ENCODE data around the gene RPS3A.
"Not testable (repeated sequence)": the region's sequence is repeated elsewhere in the genome, so short reads cannot be mapped to it uniquely, and the experiment has no call there.

RPS3A gene

DNA sequence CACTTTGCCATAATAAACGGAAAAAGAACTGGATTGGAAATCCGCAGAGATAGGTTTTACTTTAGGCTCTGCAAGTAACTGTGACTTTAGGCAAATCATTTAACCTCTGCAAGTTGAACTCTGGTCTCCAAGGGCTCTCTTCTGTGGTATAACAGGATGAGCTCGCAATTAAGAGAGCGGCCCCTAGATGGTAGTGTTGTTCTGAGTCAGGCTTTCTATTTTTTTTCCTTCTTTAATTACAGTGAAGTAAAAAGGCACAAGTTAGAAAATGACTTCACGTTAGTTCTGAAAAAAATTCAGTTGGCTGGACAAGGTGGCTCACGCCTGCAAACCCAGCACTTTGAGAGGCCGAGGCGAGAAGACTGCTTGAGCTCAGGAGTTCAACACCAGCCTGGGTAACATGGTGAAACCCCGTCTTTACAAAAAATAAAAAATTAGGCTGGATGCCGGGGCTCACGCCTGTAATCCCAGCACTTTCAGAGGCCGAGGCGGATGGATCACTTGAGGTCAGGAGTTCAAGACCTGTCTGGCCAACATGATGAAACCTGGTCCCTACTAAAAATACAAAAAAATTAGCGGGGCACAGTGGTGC is 18.0 kb downstream of the RPS3A start:
- DNase-seq, result peak; percentile 55

DNA sequence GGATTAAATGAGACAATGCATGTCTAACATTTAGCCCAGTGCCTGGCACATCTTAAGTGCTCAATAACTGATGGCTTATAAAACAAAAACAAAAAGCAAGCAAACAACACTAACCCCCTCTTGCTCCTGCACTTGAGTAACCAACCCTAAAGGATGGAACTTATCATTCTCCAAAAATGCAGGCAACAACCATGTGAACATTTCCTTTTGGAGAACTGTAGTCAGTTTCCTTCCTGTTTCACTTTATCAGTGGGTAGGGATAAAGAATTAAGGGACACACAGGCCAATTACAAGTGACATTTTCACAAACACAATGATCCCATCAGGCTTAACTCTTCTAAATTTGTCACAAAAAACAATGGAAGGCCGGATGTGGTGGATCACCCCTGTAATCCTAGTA is 30.4 kb downstream of the RPS3A start:
- no peak for DNase-seq

DNA sequence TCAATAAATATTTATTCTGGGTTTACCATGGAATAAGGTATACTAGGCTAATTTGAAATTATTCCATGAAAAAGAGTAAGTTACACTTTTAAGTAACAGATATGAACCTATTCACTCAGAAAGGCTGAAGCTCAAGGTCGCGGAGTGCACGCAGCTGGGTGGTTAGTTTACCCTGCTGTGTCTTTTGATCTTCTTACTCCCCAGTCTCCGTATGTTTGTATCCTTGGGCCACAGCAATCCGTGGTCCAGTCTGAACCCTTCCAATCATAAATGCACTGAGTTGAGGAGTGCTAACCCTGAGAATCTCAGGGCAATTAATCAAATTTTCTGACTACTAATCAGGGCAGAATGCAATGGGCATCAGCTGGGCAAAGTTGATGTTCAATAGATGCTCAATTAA is 33.9 kb downstream of the RPS3A start:
- DNase-seq, result no peak

DNA sequence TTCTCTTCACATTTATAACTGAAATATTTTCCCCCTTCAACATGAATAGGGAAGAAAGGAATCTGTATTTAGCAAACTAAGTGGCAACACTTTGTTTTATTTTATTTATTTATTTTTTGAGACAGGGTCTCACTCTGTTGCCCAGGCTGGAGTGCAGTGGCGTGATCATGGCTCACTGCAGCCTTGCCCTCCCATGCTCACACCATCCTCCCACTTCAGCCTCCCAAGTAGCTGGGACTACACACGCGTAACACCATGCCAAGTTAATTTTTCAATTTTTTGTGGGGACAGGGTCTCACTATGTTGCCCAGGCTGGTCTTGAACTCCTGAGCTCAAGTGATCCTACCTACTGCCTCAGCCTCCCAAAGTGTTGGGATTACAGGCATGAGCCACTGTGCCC is 36.6 kb downstream of the RPS3A start:
- DNase-seq, result not testable (repeated sequence)

DNA sequence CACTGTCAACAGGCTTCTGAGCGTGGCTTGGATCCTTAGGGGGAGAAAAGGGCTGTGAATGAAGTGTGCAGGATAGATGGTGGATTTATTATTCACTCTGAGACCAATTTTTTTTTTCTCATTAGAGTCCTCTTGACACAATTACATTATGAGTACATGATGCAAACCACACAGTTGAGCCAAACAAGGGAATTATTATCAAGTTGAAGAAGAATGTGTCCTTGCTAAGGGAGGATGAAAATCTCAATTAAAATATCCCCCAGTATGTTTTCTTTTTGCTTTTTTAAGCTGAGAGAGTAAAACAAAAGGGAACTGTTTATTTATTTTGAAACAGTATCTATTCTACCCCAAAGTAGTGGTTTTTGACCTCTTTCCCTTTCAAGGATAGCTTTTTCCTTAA is 40.4 kb downstream of the RPS3A start:
- no peak for DNase-seq

GRCh38 chr4:151142758-151143157 is 43.3 kb downstream of the RPS3A start:
- DNase-seq, result no peak

- DNase-seq, result no peak
Measured at GRCh38 chr4:151143162-151143561, 43.7 kb downstream of the RPS3A start.

GRCh38 chr4:151143811-151144210 is 44.4 kb downstream of the RPS3A start:
- no peak for DNase-seq

DNA sequence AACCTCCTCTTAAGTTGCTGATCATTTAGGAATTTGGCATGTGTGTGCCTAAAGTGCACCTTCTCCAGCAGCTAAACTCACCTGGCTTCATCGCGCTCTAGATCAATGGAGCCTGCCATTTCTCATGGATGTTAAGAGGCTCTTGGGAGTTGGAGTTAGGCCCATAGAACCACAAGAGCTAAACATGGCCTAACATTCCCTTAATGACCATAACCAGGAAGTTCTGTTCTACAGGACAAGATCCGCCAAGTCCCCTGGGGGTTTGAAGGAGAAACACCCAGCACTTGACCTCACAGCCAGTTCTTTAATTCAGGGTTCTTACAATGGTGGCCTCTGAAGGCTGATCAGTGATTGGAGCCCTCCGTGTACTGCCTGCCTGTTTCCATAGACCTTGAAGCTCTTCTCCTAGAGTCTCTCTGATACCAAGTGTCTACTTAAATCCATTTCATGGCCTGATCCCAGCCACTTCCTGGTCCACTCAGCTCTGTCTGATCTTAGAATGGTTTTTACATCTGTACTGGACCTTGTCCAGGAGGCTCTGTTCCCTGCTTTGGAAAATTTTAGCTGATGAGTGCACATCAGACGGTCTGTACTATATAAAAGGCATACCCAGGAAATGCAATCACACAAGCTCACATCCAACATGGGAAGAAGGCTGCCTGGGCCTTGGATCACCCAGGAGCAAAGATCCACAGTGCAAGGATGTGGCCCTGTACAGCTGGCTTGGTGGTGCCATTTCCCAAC is 45.1 kb downstream of the RPS3A start:
- no peak for DNase-seq

GRCh38 chr4:151147000-151147399 is 47.6 kb downstream of the RPS3A start:
- no peak for DNase-seq

GRCh38 chr4:151148261-151148660 is 48.8 kb downstream of the RPS3A start:
- no peak for DNase-seq

- DNase-seq, result no peak
Measured at GRCh38 chr4:151150821-151151580, 51.6 kb downstream of the RPS3A start.

- DNase-seq, result no peak
Measured at GRCh38 chr4:151152028-151152427, 52.6 kb downstream of the RPS3A start.

- no peak for DNase-seq
Measured at GRCh38 chr4:151153585-151153984, 54.2 kb downstream of the RPS3A start.

All from left hindlimb (tissue), 1 donor.